Inferior parietal cortex (tissue), 1 donor: ENCODE results near the gene FADS1.

Experiments
- DNase-seq: peaks from one replicate; pipeline ENCODE4 v3.0.0-alpha.2; 2016; ENCODE audit errors: extremely low spot score

FADS1 gene

GRCh38 chr11:61826930-61827570 is 10.2 kb upstream of the FADS1 start:
- peak; percentile 34 for DNase-seq

- no peak for DNase-seq
These were observed 3.4 kb upstream of the FADS1 start for GRCh38 chr11:61820174-61820573.

- no peak for DNase-seq
These were observed 834 bp upstream of the FADS1 start for GRCh38 chr11:61817471-61818202.

- peak; percentile 47 for DNase-seq
These were observed 740 bp downstream of the FADS1 start for GRCh38 chr11:61815790-61816735.

- peak; percentile 98 for DNase-seq
These were observed 1.6 kb downstream of the FADS1 start for GRCh38 chr11:61814958-61815789.

- DNase-seq, result peak; percentile 70
These were observed 2.4 kb downstream of the FADS1 start for GRCh38 chr11:61814247-61814957.

- DNase-seq, result no peak
These were observed 3.9 kb downstream of the FADS1 start for GRCh38 chr11:61812736-61813411.

- no peak for DNase-seq
These were observed 5.0 kb downstream of the FADS1 start for GRCh38 chr11:61811831-61812230.

GRCh38 chr11:61810671-61811175 is 6.1 kb downstream of the FADS1 start:
- no peak for DNase-seq

- DNase-seq, result no peak
These were observed 10.0 kb downstream of the FADS1 start for GRCh38 chr11:61806785-61807184.

GRCh38 chr11:61805146-61805545 is 11.7 kb downstream of the FADS1 start:
- no peak for DNase-seq

GRCh38 chr11:61803889-61804647 is 12.7 kb downstream of the FADS1 start:
- DNase-seq, result no peak

GRCh38 chr11:61802605-61803004 is 14.2 kb downstream of the FADS1 start:
- no peak for DNase-seq

GRCh38 chr11:61800331-61801281 is 16.2 kb downstream of the FADS1 start:
- no peak for DNase-seq

- DNase-seq, result no peak
These were observed 17.0 kb downstream of the FADS1 start for GRCh38 chr11:61799665-61800284.

- DNase-seq, result peak; percentile 94
These were observed 19.4 kb downstream of the FADS1 start for GRCh38 chr11:61797263-61797944.
